K562 (cell line): Measurements from ENCODE around the gene CDH16. TPM values are rescaled to one million over a fixed set of nuclear protein-coding genes. Genes with fewer than 3 reads are reported as not detected.
A peak's percentile ranks its signal among the peaks of the same experiment; 100 is the strongest.

ENCODE experiments used
- ASH1L ChIP-seq: fragments of 450-650 bp; IDR thresholded peaks from 2 replicates; pipeline ENCODE4 v1.6.1; 2018; ENCODE audit warnings: borderline replicate concordance, mild to moderate bottlenecking, low read depth; ENCODE audit not compliant: partially characterized antibody
- BACH1 ChIP-seq: fragments of 200-800 bp; sonication (Bioruptor generic); IDR thresholded peaks from 2 replicates; pipeline ENCODE4 v1.6.1; 2016; ENCODE audit warnings: missing genetic modification characterization, missing compliant biosample characterization
- BRF1 ChIP-seq: IDR thresholded peaks from 3 replicates; pipeline ENCODE4 v1.6.1; 2011; ENCODE audit warnings: borderline replicate concordance, mild to moderate bottlenecking; ENCODE audit not compliant: insufficient read length; ENCODE audit errors: extremely low read depth
- CEBPZ ChIP-seq: fragments of 150-350 bp; IDR thresholded peaks from 2 replicates; pipeline ENCODE4 v1.6.1; 2014; ENCODE audit warnings: low read depth, mild to moderate bottlenecking, low read length, borderline replicate concordance
- CLOCK ChIP-seq: fragments of 250-450 bp; sonication (Bioruptor Pico); IDR thresholded peaks from 2 replicates; pipeline ENCODE4 v1.4.0; 2020; ENCODE audit warnings: mild to moderate bottlenecking, moderate library complexity, borderline replicate concordance
- ETV1 ChIP-seq: fragments of 450-650 bp; conservative IDR thresholded peaks from 2 replicates; pipeline ENCODE4 v1.6.1; 2016; ENCODE audit warnings: missing genetic modification characterization, control low read depth, low read depth, missing compliant biosample characterization
- HDAC8 ChIP-seq: fragments of 450-650 bp; IDR thresholded peaks from 2 replicates; pipeline ENCODE4 v1.6.1; 2016; ENCODE audit warnings: mild to moderate bottlenecking, missing genetic modification characterization, moderate library complexity, missing compliant biosample characterization
- HOMEZ ChIP-seq: fragments of 250-450 bp; sonication (Bioruptor Pico); IDR thresholded peaks from 2 replicates; pipeline ENCODE4 v1.4.0; 2020; ENCODE audit warnings: mild to moderate bottlenecking, moderate library complexity
- IRF9 ChIP-seq: fragments of 450-650 bp; IDR thresholded peaks from 2 replicates; pipeline ENCODE4 v1.6.1; 2016; ENCODE audit warnings: missing biosample characterization, missing genetic modification characterization
- JUN ChIP-seq, 2 experiments: sonication (generic) in 1 of 2; formaldehyde crosslinking in 1 of 2; IDR thresholded peaks; 2 replicates each; pipeline versions ENCODE4 v1.6.1 to v1.8.0; 2012 to 2022; ENCODE audit warnings: borderline replicate concordance in 2 of 2, mild to moderate bottlenecking in 2 of 2, improper control_type of control experiment in 1 of 2, low read depth in 1 of 2, low read length in 1 of 2, missing genetic modification reagents in 1 of 2
- LEF1 ChIP-seq: fragments of 450-650 bp; IDR thresholded peaks from 2 replicates; pipeline ENCODE4 v1.6.1; 2016; ENCODE audit warnings: mild to moderate bottlenecking
- MAFF ChIP-seq: IDR thresholded peaks from 2 replicates; pipeline ENCODE4 v1.6.1; 2012; ENCODE audit warnings: low read length, improper control_type of control experiment
- MTA3 ChIP-seq: fragments of 450-650 bp; formaldehyde crosslinking; IDR thresholded peaks from 2 replicates; pipeline ENCODE4 v1.6.1; 2017; ENCODE audit warnings: mild to moderate bottlenecking, borderline replicate concordance
- NFE2L1 ChIP-seq: fragments of 450-650 bp; IDR thresholded peaks from 2 replicates; pipeline ENCODE4 v1.6.1; 2016; ENCODE audit warnings: missing genetic modification characterization, low read depth, mild to moderate bottlenecking, missing compliant biosample characterization, moderate library complexity, borderline replicate concordance
- TCFL5 ChIP-seq: fragments of 250-450 bp; sonication (Bioruptor Pico); conservative IDR thresholded peaks from 2 replicates; pipeline ENCODE4 v1.6.1; 2021; ENCODE audit warnings: mild to moderate bottlenecking, moderate library complexity, matching md5 sums
- TOE1 ChIP-seq, 2 experiments: fragments of 450-650 bp in 1 of 2; sonication (generic) in 1 of 2; formaldehyde crosslinking in 1 of 2; IDR thresholded peaks; 2 replicates each; pipeline versions ENCODE4 v1.7.1 to v1.8.0; 2016 to 2022; ENCODE audit warnings: borderline replicate concordance in 2 of 2, mild to moderate bottlenecking in 2 of 2, antibody characterized with exemption in 1 of 2, inconsistent platforms in 1 of 2, low read depth in 1 of 2, missing genetic modification reagents in 1 of 2, moderate library complexity in 1 of 2
- polyA plus RNA-seq, 8 experiments: library from polyadenylated mRNA; depleted of rRNA in 4 of 8; stranded (reverse) in 5 of 8; unstranded in 3 of 8; fragments of >200 nt; fragmentation: Nextera tagmentation in 2 of 8; fragmentation: Illumina TruSeq in 1 of 8; extraction: Ambion mirVana in 2 of 8; extraction: Trizol in 1 of 8; gene quantifications; 2 replicates each; pipeline versions ENCODE4 v1.2.1 to v1.2.3, GENCODE V29; 2011 to 2014; ENCODE audit warnings: inconsistent platforms in 1 of 8, missing spikeins in 1 of 8
- total RNA-seq, 7 experiments: library from RNA; depleted of rRNA in 6 of 7; stranded (reverse); fragments of >200 nt in 6 of 7; fragmentation: Illumina TruSeq in 2 of 7; extraction: Trizol in 2 of 7; gene quantifications; 2 replicates each; pipeline versions ENCODE4 v1.2.1 to v1.2.3, GENCODE V29; 2011 to 2021; ENCODE audit warnings: low replicate concordance in 1 of 7

Gene CDH16
- total and polyA plus RNA-seq, 9 of the 15 experiments (the other 6 are each of a cell fraction or from before 2014, with no cell fraction given) = not detected

GRCh38 chr16:66950971-66951790, 32.5 kb upstream of the CDH16 start (continued):
- TF ChIP-seq TCFL5 (CRISPR knock-in tag) = no peak
- TF ChIP-seq LEF1 = no peak
- TF ChIP-seq CEBPZ = no peak
- TF ChIP-seq JUN (IDR thresholded peaks at IDR 0.05; ENCODE audit: borderline replicate concordance, low read depth, low read length) = no peak
- TF ChIP-seq JUN (CRISPR knock-in tag; IDR thresholded peaks at IDR 0.05; ENCODE audit: borderline replicate concordance) = no peak
- peak; percentile 69 for TF ChIP-seq MAFF
- TF ChIP-seq HOMEZ (CRISPR knock-in tag) = no peak
- TF ChIP-seq HDAC8 (tag) = no peak
- peak; percentile 30; the same call in 1 of the 2 replicates for TF ChIP-seq BACH1 (tag)
- no peak for TF ChIP-seq BRF1
- no peak for TF ChIP-seq CLOCK (CRISPR knock-in tag)
- TF ChIP-seq NFE2L1 (tag) = peak; percentile 63; the same call in 1 of the 2 replicates
- no peak for TF ChIP-seq MTA3
- no peak for TF ChIP-seq ASH1L
- no peak for TF ChIP-seq TOE1 (IDR thresholded peaks at IDR 0.05; ENCODE audit: borderline replicate concordance)
- no peak for TF ChIP-seq TOE1 (CRISPR knock-in tag; IDR thresholded peaks at IDR 0.05; ENCODE audit: borderline replicate concordance, low read depth)
- TF ChIP-seq ETV1 (tag) = no peak
- no peak for TF ChIP-seq IRF9 (tag)
